A549 treated with AZD9567 at 1 μM for 4 hours (cell line): ENCODE results near the gene TBK1. TPM values are rescaled to one million over a fixed set of nuclear protein-coding genes. Genes with fewer than 3 reads are reported as not detected.

Source experiments
- total RNA-seq: library from RNA; stranded (reverse); fragments of 200-300 nt; extraction: Qiagen RNA extraction; gene quantifications from 5 replicates; pipeline ENCODE4 v1.2.3, GENCODE V29; 2022; ENCODE audit not compliant: insufficient read depth

Gene TBK1
- total RNA-seq, result 20.3 to 24.6 TPM (median 23.5 TPM) in 5 replicates

GRCh38 chr12:64451687-64452558 lies at the start of gene TBK1:
Gene TBK1, plus strand, starts transcription at chr12:64452120. Its CDS starts 3,751 bp downstream, at chr12:64455871.

GRCh38 chr12:64403707-64404469 lies 48.0 kb upstream of the TBK1 start, which contains the start of gene XPOT:
Gene XPOT, plus strand, starts transcription at chr12:64404392. Its CDS starts 5,644 bp downstream, at chr12:64410036.

Other genes with a start within 250 kb of the TBK1 start
- 8.0 to 8.8 TPM (median 8.1 TPM) in 5 replicates for gene KICS2, start 229.8 kb upstream of the TBK1 start, total RNA-seq
- 0.07 TPM in 1 of 5 replicates, not detected in the others for gene C12orf56, start 61.4 kb upstream of the TBK1 start, total RNA-seq
- gene XPOT, start 47.7 kb upstream of the TBK1 start, total RNA-seq, result 40.4 to 45.8 TPM (median 43.4 TPM) in 5 replicates
- gene RASSF3, start 158.4 kb downstream of the TBK1 start, total RNA-seq, result 20.1 to 32.3 TPM (median 21.6 TPM) in 5 replicates